Effector CD4-positive, alpha-beta T cell (primary cell): ENCODE data around the gene PES1.
A peak's percentile ranks its signal among the peaks of the same experiment; 100 is the strongest.
"Not testable (repeated sequence)": the region's sequence is repeated elsewhere in the genome, so short reads cannot be mapped to it uniquely, and the experiment has no call there.

Source experiments
- DNase-seq: peaks from one replicate; pipeline ENCODE4 v3.0.0-alpha.2; 2020

PES1 gene

GRCh38 chr22:30607939-30608338, 16.2 kb upstream of the PES1 start:
- no peak for DNase-seq

GRCh38 chr22:30607300-30607930, 15.7 kb upstream of the PES1 start:
- no peak for DNase-seq

- no peak for DNase-seq
Measured at GRCh38 chr22:30606455-30607299, 15.0 kb upstream of the PES1 start, which contains the start of gene TCN2. Gene TCN2 (plus strand): TSS chr22:30607174. CDS start chr22:30607332, 158 bp downstream.

GRCh38 chr22:30605449-30606110, 13.9 kb upstream of the PES1 start:
- DNase-seq: peak; percentile 15

GRCh38 chr22:30604723-30605122, 13.0 kb upstream of the PES1 start:
- DNase-seq: no peak

GRCh38 chr22:30603801-30604200, 12.1 kb upstream of the PES1 start:
- no peak for DNase-seq

- DNase-seq: no peak
Measured at GRCh38 chr22:30602049-30602448, 10.3 kb upstream of the PES1 start.

GRCh38 chr22:30601464-30601863, 9.8 kb upstream of the PES1 start:
- no peak for DNase-seq

GRCh38 chr22:30600921-30601320, 9.2 kb upstream of the PES1 start:
- no peak for DNase-seq

- DNase-seq: no peak
Measured at GRCh38 chr22:30598986-30599385, 7.3 kb upstream of the PES1 start.

- DNase-seq: no peak
Measured at GRCh38 chr22:30596886-30597285, 5.2 kb upstream of the PES1 start.

- DNase-seq: no peak
Measured at GRCh38 chr22:30596199-30596598, 4.5 kb upstream of the PES1 start.

- not testable (repeated sequence) for DNase-seq
Measured at GRCh38 chr22:30592360-30592713, 627 bp upstream of the PES1 start.

GRCh38 chr22:30591191-30591587, 521 bp downstream of the PES1 start:
- DNase-seq: no peak

- no peak for DNase-seq
Measured at GRCh38 chr22:30586414-30586813, 5.3 kb downstream of the PES1 start.

- DNase-seq: no peak
Measured at GRCh38 chr22:30584441-30584840, 7.3 kb downstream of the PES1 start.

- DNase-seq: no peak
Measured at GRCh38 chr22:30582788-30583545, 8.7 kb downstream of the PES1 start.

GRCh38 chr22:30582051-30582450, 9.7 kb downstream of the PES1 start:
- DNase-seq: no peak

GRCh38 chr22:30580896-30581295, 10.8 kb downstream of the PES1 start:
- DNase-seq: no peak

GRCh38 chr22:30578481-30578880, 13.2 kb downstream of the PES1 start:
- no peak for DNase-seq

GRCh38 chr22:30575859-30576258, 15.9 kb downstream of the PES1 start:
- no peak for DNase-seq

GRCh38 chr22:30574997-30575671, 16.6 kb downstream of the PES1 start:
- no peak for DNase-seq
